ENCODE measurements around the gene MICAL2.

DNA sequence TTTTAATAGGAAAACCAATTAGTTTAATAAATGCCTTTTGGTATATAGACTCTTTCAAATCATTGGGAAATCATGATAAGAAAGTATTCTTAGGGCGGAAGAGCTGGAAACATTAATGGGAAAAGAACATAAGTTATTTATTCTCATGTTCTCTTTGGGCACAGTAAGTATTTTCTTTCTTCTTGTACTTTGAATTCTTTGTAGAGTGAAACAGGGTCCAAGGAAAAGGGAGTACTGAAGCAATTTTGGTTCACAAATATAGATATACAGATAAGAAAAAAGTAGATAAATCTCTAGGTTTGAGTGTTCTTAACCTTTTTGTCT, 123.2 kb downstream of the MICAL2 start:
- no peak for TF ChIP-seq CTCF (IDR thresholded peaks at IDR 0.05)
- TF ChIP-seq POLR2A (IDR thresholded peaks at IDR 0.05): no peak
